PFSK-1 (cell line): ENCODE results near the gene ARHGEF26.

Source experiments
- FOXP2 ChIP-seq: optimal IDR thresholded peaks from 2 replicates; pipeline ENCODE3; 2011; ENCODE audit warnings: borderline replicate concordance, control low read depth, inconsistent platforms; ENCODE audit not compliant: insufficient read depth; ENCODE audit errors: extremely low read length, extremely low read depth
- POLR2AphosphoS5 ChIP-seq: IDR thresholded peaks from 2 replicates; pipeline ENCODE4 v1.6.1; 2012; ENCODE audit warnings: low read depth, mild to moderate bottlenecking, control low read depth, low read length, moderate library complexity
- SIN3A ChIP-seq: IDR thresholded peaks from 2 replicates; pipeline ENCODE4 v1.6.1; 2012; ENCODE audit warnings: mild to moderate bottlenecking, low read length, moderate library complexity, borderline replicate concordance; ENCODE audit not compliant: insufficient read depth
- TAF1 ChIP-seq: IDR thresholded peaks from 2 replicates; pipeline ENCODE4 v1.6.1; 2012; ENCODE audit warnings: low read length, control low read depth, borderline replicate concordance; ENCODE audit not compliant: insufficient read depth
- TF ChIP-seq, protein P1 (sequence below), 2 experiments: IDR thresholded peaks; 2 replicates each; pipeline versions ENCODE4 v1.6.1 to v1.8.0; 2011 to 2012; ENCODE audit warnings: low read depth in 2 of 2, low read length in 2 of 2, control low read depth in 1 of 2, inconsistent platforms in 1 of 2, mild to moderate bottlenecking in 1 of 2, moderate library complexity in 1 of 2; ENCODE audit not compliant: insufficient read depth in 1 of 2

The ARHGEF26 gene

DNA sequence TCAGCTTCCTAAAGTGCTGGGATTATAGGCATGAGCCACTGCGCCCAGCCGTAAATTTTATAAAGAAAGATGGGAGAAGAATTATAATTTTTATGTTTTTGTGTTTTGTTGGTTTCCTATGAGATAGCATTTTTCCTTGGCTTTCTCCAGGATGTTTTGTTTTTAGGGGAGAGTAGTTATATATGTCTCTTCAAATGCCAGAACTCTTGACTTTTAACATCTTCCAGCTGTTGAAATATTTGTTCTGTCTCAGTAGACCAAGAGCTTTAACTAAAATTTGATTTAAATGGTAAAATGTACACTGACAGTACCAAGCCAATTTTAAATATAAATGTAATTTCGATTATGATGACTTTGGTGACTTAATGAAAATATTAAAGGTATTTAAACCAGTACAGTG is 106.3 kb downstream of the ARHGEF26 start:
- TF ChIP-seq POLR2AphosphoS5 (no peak), TAF1 (no peak), FOXP2 (no peak), SIN3A (no peak)
- TF ChIP-seq, protein P1, sequence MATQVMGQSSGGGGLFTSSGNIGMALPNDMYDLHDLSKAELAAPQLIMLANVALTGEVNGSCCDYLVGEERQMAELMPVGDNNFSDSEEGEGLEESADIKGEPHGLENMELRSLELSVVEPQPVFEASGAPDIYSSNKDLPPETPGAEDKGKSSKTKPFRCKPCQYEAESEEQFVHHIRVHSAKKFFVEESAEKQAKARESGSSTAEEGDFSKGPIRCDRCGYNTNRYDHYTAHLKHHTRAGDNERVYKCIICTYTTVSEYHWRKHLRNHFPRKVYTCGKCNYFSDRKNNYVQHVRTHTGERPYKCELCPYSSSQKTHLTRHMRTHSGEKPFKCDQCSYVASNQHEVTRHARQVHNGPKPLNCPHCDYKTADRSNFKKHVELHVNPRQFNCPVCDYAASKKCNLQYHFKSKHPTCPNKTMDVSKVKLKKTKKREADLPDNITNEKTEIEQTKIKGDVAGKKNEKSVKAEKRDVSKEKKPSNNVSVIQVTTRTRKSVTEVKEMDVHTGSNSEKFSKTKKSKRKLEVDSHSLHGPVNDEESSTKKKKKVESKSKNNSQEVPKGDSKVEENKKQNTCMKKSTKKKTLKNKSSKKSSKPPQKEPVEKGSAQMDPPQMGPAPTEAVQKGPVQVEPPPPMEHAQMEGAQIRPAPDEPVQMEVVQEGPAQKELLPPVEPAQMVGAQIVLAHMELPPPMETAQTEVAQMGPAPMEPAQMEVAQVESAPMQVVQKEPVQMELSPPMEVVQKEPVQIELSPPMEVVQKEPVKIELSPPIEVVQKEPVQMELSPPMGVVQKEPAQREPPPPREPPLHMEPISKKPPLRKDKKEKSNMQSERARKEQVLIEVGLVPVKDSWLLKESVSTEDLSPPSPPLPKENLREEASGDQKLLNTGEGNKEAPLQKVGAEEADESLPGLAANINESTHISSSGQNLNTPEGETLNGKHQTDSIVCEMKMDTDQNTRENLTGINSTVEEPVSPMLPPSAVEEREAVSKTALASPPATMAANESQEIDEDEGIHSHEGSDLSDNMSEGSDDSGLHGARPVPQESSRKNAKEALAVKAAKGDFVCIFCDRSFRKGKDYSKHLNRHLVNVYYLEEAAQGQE (IDR thresholded peaks at IDR 0.05; ENCODE audit: insufficient read depth in 1 of 2, low read depth in 2 of 2, low read length in 2 of 2) = no peak

DNA sequence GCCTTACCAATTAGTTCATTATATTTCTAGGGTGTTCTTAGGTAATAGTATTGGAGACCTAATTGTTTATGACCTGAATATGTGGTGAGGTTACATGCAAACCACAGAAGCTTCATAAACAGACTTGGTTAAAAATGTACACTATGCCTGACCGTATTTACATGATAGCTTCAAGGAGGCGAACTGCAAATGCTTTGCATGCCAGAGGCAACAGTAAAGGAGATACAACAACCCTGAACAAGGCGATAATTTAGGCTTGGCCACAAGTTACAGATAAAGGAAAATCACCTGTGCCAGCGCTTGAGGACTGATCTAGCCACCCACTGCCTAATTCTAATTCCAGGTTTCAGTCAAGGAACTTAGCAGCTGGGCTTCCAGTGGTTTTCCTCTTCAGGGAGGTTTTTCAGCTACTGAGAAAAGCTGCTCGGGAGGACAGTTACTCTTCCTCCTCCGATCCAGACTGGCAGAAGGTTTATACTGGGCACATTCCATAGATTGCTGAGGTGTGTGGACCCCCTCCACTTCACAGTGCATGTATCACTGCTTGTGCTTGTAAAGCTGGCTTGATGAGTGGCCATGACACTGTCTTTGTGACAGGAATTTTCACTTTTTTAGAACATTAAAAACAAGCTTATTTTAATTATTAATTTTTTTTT is 107.5 kb downstream of the ARHGEF26 start:
- TF ChIP-seq, protein P1 (IDR thresholded peaks at IDR 0.05; ENCODE audit: insufficient read depth in 1 of 2, low read depth in 2 of 2, low read length in 2 of 2) = no peak
- TF ChIP-seq TAF1 (no peak), FOXP2 (no peak), POLR2AphosphoS5 (no peak), SIN3A (no peak)

DNA sequence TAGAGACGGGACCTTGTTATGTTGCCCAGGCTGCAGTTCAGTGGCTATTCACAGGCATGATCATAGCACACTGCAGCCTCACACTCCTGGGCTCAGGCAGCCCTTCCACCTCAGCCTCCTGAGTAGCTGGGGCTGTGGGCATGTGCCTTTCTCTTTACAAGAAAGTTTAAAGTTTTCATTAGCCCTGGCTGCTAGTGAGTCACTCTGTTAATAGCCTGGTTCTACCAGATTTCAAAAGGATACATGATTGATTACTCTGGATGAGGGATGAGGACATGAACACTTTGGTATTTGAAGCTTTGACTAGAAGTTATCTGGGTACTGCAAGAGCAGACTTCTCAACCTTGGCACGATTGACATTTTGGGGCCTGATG is 108.0 kb downstream of the ARHGEF26 start:
- TF ChIP-seq FOXP2 (no peak), TAF1 (no peak), POLR2AphosphoS5 (no peak), SIN3A (no peak)
- TF ChIP-seq, protein P1 (IDR thresholded peaks at IDR 0.05; ENCODE audit: insufficient read depth in 1 of 2, low read depth in 2 of 2, low read length in 2 of 2) = no peak

DNA sequence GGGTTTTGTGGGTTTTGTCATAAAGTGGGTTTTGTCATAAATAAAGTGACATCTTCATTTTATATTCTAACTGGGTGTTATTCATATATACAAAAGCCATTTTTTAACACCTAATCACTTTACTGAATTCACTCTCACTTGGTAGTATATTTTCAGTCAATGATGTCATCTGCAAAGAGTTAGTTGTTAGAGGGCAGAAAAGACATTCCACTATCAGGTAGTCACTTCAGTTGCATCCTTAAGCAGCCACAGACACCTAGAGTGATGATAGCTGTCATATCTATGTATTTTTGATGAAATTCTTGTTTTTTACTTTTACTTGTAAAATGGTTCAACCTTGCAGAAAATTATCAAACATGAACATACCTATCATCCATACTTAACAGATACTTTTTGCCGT is 114.1 kb downstream of the ARHGEF26 start:
- TF ChIP-seq POLR2AphosphoS5 (no peak), SIN3A (no peak), FOXP2 (no peak), TAF1 (no peak)
- TF ChIP-seq, protein P1 (IDR thresholded peaks at IDR 0.05; ENCODE audit: insufficient read depth in 1 of 2, low read depth in 2 of 2, low read length in 2 of 2) = no peak
